Measurements from ENCODE around the gene DNM3. TPM values are rescaled to one million over a fixed set of nuclear protein-coding genes. Genes with fewer than 3 reads are reported as not detected.

Gene DNM3
- total and polyA plus RNA-seq, 2 of the 8 experiments (the other 6 are each of a cell fraction or from before 2014, with no cell fraction given): 2.0 to 8.5 TPM

DNA sequence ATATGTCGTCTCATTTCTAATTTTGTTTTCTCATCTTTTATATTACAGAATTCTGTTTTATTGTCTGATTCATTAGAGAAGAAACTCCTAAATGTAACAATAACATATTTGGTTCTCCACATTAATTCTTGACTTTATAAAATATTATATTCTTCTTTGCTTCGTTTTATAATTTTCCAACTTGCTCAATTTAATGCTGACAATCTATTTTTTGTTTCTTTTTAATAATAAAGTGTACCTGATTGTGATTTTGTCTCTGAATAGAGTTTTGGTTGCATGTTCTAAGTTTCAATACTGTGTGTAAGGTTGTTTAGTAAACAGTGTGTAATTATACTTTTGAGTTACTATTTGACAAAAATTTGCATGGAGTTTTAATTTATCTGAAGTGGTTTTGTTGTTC lies 448.1 kb downstream of the DNM3 start (continued):
- TF ChIP-seq, protein P1, sequence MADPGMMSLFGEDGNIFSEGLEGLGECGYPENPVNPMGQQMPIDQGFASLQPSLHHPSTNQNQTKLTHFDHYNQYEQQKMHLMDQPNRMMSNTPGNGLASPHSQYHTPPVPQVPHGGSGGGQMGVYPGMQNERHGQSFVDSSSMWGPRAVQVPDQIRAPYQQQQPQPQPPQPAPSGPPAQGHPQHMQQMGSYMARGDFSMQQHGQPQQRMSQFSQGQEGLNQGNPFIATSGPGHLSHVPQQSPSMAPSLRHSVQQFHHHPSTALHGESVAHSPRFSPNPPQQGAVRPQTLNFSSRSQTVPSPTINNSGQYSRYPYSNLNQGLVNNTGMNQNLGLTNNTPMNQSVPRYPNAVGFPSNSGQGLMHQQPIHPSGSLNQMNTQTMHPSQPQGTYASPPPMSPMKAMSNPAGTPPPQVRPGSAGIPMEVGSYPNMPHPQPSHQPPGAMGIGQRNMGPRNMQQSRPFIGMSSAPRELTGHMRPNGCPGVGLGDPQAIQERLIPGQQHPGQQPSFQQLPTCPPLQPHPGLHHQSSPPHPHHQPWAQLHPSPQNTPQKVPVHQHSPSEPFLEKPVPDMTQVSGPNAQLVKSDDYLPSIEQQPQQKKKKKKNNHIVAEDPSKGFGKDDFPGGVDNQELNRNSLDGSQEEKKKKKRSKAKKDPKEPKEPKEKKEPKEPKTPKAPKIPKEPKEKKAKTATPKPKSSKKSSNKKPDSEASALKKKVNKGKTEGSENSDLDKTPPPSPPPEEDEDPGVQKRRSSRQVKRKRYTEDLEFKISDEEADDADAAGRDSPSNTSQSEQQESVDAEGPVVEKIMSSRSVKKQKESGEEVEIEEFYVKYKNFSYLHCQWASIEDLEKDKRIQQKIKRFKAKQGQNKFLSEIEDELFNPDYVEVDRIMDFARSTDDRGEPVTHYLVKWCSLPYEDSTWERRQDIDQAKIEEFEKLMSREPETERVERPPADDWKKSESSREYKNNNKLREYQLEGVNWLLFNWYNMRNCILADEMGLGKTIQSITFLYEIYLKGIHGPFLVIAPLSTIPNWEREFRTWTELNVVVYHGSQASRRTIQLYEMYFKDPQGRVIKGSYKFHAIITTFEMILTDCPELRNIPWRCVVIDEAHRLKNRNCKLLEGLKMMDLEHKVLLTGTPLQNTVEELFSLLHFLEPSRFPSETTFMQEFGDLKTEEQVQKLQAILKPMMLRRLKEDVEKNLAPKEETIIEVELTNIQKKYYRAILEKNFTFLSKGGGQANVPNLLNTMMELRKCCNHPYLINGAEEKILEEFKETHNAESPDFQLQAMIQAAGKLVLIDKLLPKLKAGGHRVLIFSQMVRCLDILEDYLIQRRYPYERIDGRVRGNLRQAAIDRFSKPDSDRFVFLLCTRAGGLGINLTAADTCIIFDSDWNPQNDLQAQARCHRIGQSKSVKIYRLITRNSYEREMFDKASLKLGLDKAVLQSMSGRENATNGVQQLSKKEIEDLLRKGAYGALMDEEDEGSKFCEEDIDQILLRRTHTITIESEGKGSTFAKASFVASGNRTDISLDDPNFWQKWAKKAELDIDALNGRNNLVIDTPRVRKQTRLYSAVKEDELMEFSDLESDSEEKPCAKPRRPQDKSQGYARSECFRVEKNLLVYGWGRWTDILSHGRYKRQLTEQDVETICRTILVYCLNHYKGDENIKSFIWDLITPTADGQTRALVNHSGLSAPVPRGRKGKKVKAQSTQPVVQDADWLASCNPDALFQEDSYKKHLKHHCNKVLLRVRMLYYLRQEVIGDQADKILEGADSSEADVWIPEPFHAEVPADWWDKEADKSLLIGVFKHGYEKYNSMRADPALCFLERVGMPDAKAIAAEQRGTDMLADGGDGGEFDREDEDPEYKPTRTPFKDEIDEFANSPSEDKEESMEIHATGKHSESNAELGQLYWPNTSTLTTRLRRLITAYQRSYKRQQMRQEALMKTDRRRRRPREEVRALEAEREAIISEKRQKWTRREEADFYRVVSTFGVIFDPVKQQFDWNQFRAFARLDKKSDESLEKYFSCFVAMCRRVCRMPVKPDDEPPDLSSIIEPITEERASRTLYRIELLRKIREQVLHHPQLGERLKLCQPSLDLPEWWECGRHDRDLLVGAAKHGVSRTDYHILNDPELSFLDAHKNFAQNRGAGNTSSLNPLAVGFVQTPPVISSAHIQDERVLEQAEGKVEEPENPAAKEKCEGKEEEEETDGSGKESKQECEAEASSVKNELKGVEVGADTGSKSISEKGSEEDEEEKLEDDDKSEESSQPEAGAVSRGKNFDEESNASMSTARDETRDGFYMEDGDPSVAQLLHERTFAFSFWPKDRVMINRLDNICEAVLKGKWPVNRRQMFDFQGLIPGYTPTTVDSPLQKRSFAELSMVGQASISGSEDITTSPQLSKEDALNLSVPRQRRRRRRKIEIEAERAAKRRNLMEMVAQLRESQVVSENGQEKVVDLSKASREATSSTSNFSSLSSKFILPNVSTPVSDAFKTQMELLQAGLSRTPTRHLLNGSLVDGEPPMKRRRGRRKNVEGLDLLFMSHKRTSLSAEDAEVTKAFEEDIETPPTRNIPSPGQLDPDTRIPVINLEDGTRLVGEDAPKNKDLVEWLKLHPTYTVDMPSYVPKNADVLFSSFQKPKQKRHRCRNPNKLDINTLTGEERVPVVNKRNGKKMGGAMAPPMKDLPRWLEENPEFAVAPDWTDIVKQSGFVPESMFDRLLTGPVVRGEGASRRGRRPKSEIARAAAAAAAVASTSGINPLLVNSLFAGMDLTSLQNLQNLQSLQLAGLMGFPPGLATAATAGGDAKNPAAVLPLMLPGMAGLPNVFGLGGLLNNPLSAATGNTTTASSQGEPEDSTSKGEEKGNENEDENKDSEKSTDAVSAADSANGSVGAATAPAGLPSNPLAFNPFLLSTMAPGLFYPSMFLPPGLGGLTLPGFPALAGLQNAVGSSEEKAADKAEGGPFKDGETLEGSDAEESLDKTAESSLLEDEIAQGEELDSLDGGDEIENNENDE (IDR thresholded peaks at IDR 0.05; ENCODE audit: insufficient replicate concordance, low read length): no peak
- TF ChIP-seq RXRA (IDR thresholded peaks at IDR 0.05; ENCODE audit: insufficient read depth, low read depth, low read length) (no peak), ASH2L (IDR thresholded peaks at IDR 0.05; ENCODE audit: low read length) (no peak), CHD2 (IDR thresholded peaks at IDR 0.05; ENCODE audit: low read length) (no peak), E2F6 (IDR thresholded peaks at IDR 0.05) (no peak), TAF1 (IDR thresholded peaks at IDR 0.05; ENCODE audit: low read depth, low read length) (no peak)

Measured in H1 (cell line).